ENCODE results near the gene TPPP3.

The TPPP3 gene

DNA sequence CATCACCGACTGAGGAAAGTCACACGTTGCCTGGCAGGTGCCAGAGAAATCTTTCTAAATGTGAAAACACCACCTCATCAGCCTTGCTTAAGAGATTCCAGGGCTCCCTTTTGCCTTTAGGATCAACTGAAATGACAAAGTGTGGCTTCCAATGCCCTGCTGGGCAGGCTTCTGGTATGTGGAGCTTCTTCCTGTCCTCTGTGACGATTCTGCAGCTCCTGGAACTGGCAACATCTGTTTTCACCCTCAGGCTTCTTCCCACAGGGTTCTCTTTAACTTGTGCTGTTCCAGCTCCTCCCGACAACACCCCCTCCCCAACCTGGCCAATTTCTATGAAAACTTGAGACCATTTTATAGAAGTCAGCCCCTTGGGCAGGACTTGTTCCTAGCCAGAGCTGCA is 27.7 kb upstream of the TPPP3 start:
- peaks cover 11% of the 10 kb centered on the region for H3K79me1 ChIP-seq (ENCODE audit: low read length)
- no peak overlapping the region for H4K12ac ChIP-seq (ENCODE audit: low read depth, low read length)
- H4K8ac ChIP-seq (ENCODE audit: low read depth, low read length): no peak overlapping the region
- no peaks in the 10 kb centered on the region for H3K27me3 ChIP-seq (ENCODE audit: insufficient read depth, low read length)
- no peak overlapping the region for H3K4me3 ChIP-seq (ENCODE audit: low read depth, low read length)
- no CpG with 5 or more reads among the region's 4 CpGs for WGBS (ENCODE audit: extremely low coverage, insufficient coverage, insufficient read length)
- H2AK5ac ChIP-seq (ENCODE audit: low read length): no peak overlapping the region
- H2BK5ac ChIP-seq (ENCODE audit: low read depth, low read length, poor library complexity): no peak overlapping the region
- peaks cover 3% of the 10 kb centered on the region for H3K79me2 ChIP-seq (ENCODE audit: control insufficient read depth, insufficient read depth, low read length, poor library complexity)
- no peak overlapping the region for H3K23ac ChIP-seq (ENCODE audit: low read length)
- no peaks in the 10 kb centered on the region for H3K36me3 ChIP-seq (ENCODE audit: control insufficient read depth in 1 of 2, insufficient read depth in 2 of 2, low read length in 2 of 2)
- no peak overlapping the region for H3K14ac ChIP-seq (ENCODE audit: low read length)
- no peak overlapping the region for H3K4ac ChIP-seq (ENCODE audit: low read depth, low read length)
- H3K27ac ChIP-seq (ENCODE audit: low read depth, low read length): no peak overlapping the region
- no peaks in the 10 kb centered on the region for H3K9me3 ChIP-seq (ENCODE audit: insufficient read depth, low read depth, low read length)
- peaks cover 9 to 11% of the 10 kb centered on the region in 2 experiments for H3K4me1 ChIP-seq (ENCODE audit: control insufficient read depth in 1 of 2, insufficient read depth in 2 of 2, low read length in 2 of 2)
- no peak overlapping the region for H2BK120ac ChIP-seq (ENCODE audit: insufficient read depth, low read length, poor library complexity)
- no peak overlapping the region for H3K18ac ChIP-seq (ENCODE audit: low read length)
- H3K4me2 ChIP-seq (ENCODE audit: low read length): no peak overlapping the region
- H3K9ac ChIP-seq (ENCODE audit: low read length): no peak overlapping the region
- no peak overlapping the region for H2BK12ac ChIP-seq (ENCODE audit: low read length)
- no peak overlapping the region for H2AFZ ChIP-seq (ENCODE audit: insufficient read depth, low read length, poor library complexity)
- no peak for DNase-seq
- H4K91ac ChIP-seq (ENCODE audit: low read depth, low read length): no peak overlapping the region

DNA sequence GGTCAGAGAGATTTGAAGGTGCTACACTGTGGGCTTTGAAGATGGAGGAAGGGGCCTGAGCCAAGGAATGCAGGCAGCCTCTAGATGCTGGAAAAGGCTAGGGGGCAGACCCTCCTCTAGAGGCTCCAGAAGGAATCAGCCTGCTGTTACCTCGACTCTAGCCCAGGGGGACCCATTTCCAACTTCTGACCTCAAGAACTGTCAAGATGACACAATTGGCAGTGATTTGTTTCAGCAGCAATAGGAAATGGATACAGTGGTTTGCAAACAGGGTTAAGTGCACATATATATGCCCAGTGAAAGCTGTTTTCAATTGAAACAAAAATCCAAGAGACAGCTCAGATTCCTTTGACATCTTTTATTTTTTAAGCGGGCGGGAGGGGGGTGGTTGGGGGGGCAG is 26.6 kb upstream of the TPPP3 start:
- no peak overlapping the region for H3K4me2 ChIP-seq (ENCODE audit: low read length)
- no peak overlapping the region for H2BK5ac ChIP-seq (ENCODE audit: low read depth, low read length, poor library complexity)

GRCh38 chr16:67419502-67419901 is 26.2 kb upstream of the TPPP3 start:
- Histone ChIP-seq H3K27me3 (ENCODE audit: insufficient read depth, low read length) (no peaks in the 10 kb centered on the region), H3K4ac (ENCODE audit: low read depth, low read length) (no peak overlapping the region), H3K27ac (ENCODE audit: low read depth, low read length) (no peak overlapping the region), H3K36me3 (ENCODE audit: control insufficient read depth in 1 of 2, insufficient read depth in 2 of 2, low read length in 2 of 2) (no peaks in the 10 kb centered on the region), H3K9me3 (ENCODE audit: insufficient read depth, low read depth, low read length) (no peaks in the 10 kb centered on the region), H3K79me1 (ENCODE audit: low read length) (peaks cover 15% of the 10 kb centered on the region), H3K14ac (ENCODE audit: low read length) (no peak overlapping the region), H3K23ac (ENCODE audit: low read length) (no peak overlapping the region), H3K4me1 (ENCODE audit: control insufficient read depth in 1 of 2, insufficient read depth in 2 of 2, low read length in 2 of 2) (peaks cover 10 to 13% of the 10 kb centered on the region in 2 experiments), H4K91ac (ENCODE audit: low read depth, low read length) (peak overlapping the region; percentile 6), H2AK5ac (ENCODE audit: low read length) (no peak overlapping the region), H3K18ac (ENCODE audit: low read length) (no peak overlapping the region), H2BK12ac (ENCODE audit: low read length) (no peak overlapping the region), H3K9ac (ENCODE audit: low read length) (no peak overlapping the region), H3K4me3 (ENCODE audit: low read depth, low read length) (no peak overlapping the region), H4K12ac (ENCODE audit: low read depth, low read length) (no peak overlapping the region), H3K79me2 (ENCODE audit: control insufficient read depth, insufficient read depth, low read length, poor library complexity) (peaks cover 4% of the 10 kb centered on the region), H2AFZ (ENCODE audit: insufficient read depth, low read length, poor library complexity) (no peak overlapping the region), H4K8ac (ENCODE audit: low read depth, low read length) (no peak overlapping the region), H2BK120ac (ENCODE audit: insufficient read depth, low read length, poor library complexity) (no peak overlapping the region), H3K4me2 (ENCODE audit: low read length) (no peak overlapping the region), H2BK5ac (ENCODE audit: low read depth, low read length, poor library complexity) (no peak overlapping the region)
- WGBS (ENCODE audit: extremely low coverage, insufficient coverage, insufficient read length): no CpG with 5 or more reads among the region's 3 CpGs
- peak; percentile 24 to 86 for DNase-seq

More for the DNA sequence above, 26.6 kb upstream of the TPPP3 start:
- Histone ChIP-seq H2BK12ac (ENCODE audit: low read length) (no peak overlapping the region), H4K8ac (ENCODE audit: low read depth, low read length) (no peak overlapping the region), H3K9ac (ENCODE audit: low read length) (no peak overlapping the region), H3K79me1 (ENCODE audit: low read length) (peaks cover 15% of the 10 kb centered on the region), H3K14ac (ENCODE audit: low read length) (no peak overlapping the region), H4K91ac (ENCODE audit: low read depth, low read length) (no peak overlapping the region), H3K18ac (ENCODE audit: low read length) (no peak overlapping the region), H3K23ac (ENCODE audit: low read length) (no peak overlapping the region), H3K27me3 (ENCODE audit: insufficient read depth, low read length) (no peaks in the 10 kb centered on the region), H4K12ac (ENCODE audit: low read depth, low read length) (no peak overlapping the region), H3K27ac (ENCODE audit: low read depth, low read length) (no peak overlapping the region), H2BK120ac (ENCODE audit: insufficient read depth, low read length, poor library complexity) (no peak overlapping the region), H3K4ac (ENCODE audit: low read depth, low read length) (no peak overlapping the region), H3K4me3 (ENCODE audit: low read depth, low read length) (no peak overlapping the region), H2AK5ac (ENCODE audit: low read length) (no peak overlapping the region), H2AFZ (ENCODE audit: insufficient read depth, low read length, poor library complexity) (no peak overlapping the region), H3K79me2 (ENCODE audit: control insufficient read depth, insufficient read depth, low read length, poor library complexity) (peaks cover 4% of the 10 kb centered on the region), H3K9me3 (ENCODE audit: insufficient read depth, low read depth, low read length) (no peaks in the 10 kb centered on the region), H3K4me1 (ENCODE audit: control insufficient read depth in 1 of 2, insufficient read depth in 2 of 2, low read length in 2 of 2) (peaks cover 10 to 16% of the 10 kb centered on the region in 2 experiments), H3K36me3 (ENCODE audit: control insufficient read depth in 1 of 2, insufficient read depth in 2 of 2, low read length in 2 of 2) (no peaks in the 10 kb centered on the region)
- DNase-seq: no peak
- WGBS (ENCODE audit: extremely low coverage, insufficient coverage, insufficient read length): no CpG with 5 or more reads among the region's 3 CpGs

DNA sequence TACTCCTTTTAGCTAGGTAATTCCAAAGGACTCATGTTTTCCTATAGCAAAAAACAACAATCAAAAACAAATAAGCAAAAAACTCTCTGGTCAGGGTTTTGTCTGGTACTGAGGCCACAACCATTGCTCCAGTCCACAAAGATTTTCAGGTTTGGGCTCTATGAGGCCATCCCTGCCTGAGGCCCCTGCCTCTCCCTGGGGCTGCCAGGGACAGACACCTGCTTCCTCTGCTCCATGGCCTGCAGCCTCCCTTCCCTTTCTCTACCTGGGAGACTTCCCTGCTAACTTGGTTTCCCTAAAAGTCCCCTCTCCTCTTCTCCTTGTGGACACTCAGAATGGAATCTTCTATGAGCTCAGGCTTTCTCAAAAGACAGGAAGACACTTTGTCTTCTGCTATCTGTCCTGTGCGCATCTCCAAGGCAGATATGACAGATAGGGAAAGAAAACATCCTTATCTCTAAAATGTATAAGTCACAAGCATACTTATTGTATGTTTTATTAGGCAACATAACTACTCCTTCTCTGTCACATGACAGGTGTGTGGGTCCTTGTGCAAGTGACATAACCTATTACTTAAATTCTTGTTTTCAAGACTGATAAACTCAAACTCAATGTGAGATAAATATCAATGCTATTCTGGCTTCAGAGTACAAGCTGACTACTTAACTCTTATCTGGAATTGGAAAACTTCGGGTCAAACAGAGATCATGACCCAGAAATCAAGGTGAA is 24.2 kb upstream of the TPPP3 start:
- H3K79me1 ChIP-seq (ENCODE audit: low read length): peaks cover 15% of the 10 kb centered on the region
- H3K4me3 ChIP-seq (ENCODE audit: low read depth, low read length): no peak overlapping the region
- H3K18ac ChIP-seq (ENCODE audit: low read length): no peak overlapping the region
- H4K12ac ChIP-seq (ENCODE audit: low read depth, low read length): no peak overlapping the region
- H3K4ac ChIP-seq (ENCODE audit: low read depth, low read length): no peak overlapping the region
- DNase-seq: peak; percentile 63 to 94
- no peak overlapping the region for H2BK5ac ChIP-seq (ENCODE audit: low read depth, low read length, poor library complexity)
- no peaks in the 10 kb centered on the region for H3K9me3 ChIP-seq (ENCODE audit: insufficient read depth, low read depth, low read length)
- H4K8ac ChIP-seq (ENCODE audit: low read depth, low read length): peak overlapping the region; percentile 12
- H2AFZ ChIP-seq (ENCODE audit: insufficient read depth, low read length, poor library complexity): no peak overlapping the region
- H3K4me1 ChIP-seq (ENCODE audit: control insufficient read depth in 1 of 2, insufficient read depth in 2 of 2, low read length in 2 of 2): peaks cover 10 to 12% of the 10 kb centered on the region in 2 experiments
- no peak overlapping the region for H3K9ac ChIP-seq (ENCODE audit: low read length)
- no peak overlapping the region for H3K23ac ChIP-seq (ENCODE audit: low read length)
- H3K14ac ChIP-seq (ENCODE audit: low read length): no peak overlapping the region
- no peaks in the 10 kb centered on the region for H3K36me3 ChIP-seq (ENCODE audit: control insufficient read depth in 1 of 2, insufficient read depth in 2 of 2, low read length in 2 of 2)
- H2BK120ac ChIP-seq (ENCODE audit: insufficient read depth, low read length, poor library complexity): peak overlapping the region; percentile 36
- no peaks in the 10 kb centered on the region for H3K27me3 ChIP-seq (ENCODE audit: insufficient read depth, low read length)
- WGBS (ENCODE audit: extremely low coverage, insufficient coverage, insufficient read length): no CpG with 5 or more reads among the region's 2 CpGs
- H3K4me2 ChIP-seq (ENCODE audit: low read length): no peak overlapping the region
- no peak overlapping the region for H2AK5ac ChIP-seq (ENCODE audit: low read length)
- H3K79me2 ChIP-seq (ENCODE audit: control insufficient read depth, insufficient read depth, low read length, poor library complexity): peaks cover 4% of the 10 kb centered on the region
- peak overlapping the region; percentile 10 for H3K27ac ChIP-seq (ENCODE audit: low read depth, low read length)
- H2BK12ac ChIP-seq (ENCODE audit: low read length): no peak overlapping the region
- H4K91ac ChIP-seq (ENCODE audit: low read depth, low read length): no peak overlapping the region

Measured in trophoblast cell (in vitro differentiated cells and primary cell).